HG02623 (cell line): ENCODE measurements around the gene PPP6R3.

Source experiments
- ATAC-seq: cut with Tn5 transposase; IDR thresholded peaks from one replicate; pipeline ENCODE4 v1.9.1; 2021; ENCODE audit warnings: moderate library complexity; ENCODE audit not compliant: unreplicated experiment

PPP6R3 gene

GRCh38 chr11:68661014-68661413 lies 200.5 kb downstream of the PPP6R3 start:
- no peak for ATAC-seq

GRCh38 chr11:68661697-68662603 lies 201.4 kb downstream of the PPP6R3 start:
- ATAC-seq, result no peak

DNA sequence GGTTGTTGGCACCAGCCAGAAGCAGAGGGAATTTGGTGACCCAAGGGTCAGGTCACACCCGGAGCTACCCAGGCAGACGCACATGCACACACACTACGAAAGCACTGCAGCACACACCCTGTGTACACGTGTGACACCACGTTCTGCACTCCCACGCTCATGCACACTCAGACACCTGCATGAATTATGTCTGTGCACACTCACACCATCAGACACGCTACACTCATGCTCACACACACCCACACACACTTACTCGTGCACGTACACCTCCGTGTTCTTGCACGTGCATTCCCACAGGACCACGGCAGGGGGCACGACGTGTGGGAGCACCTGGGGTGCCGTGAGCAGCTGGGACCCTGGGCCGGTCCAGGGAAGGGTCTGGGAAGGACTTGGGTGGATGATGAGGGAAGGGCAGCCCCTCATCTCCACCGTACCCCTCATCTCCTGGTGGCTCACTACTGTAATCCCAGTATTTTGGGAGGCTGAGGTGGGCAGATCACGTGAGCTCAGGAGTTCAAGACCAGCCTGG lies 203.0 kb downstream of the PPP6R3 start:
- no peak for ATAC-seq

GRCh38 chr11:68664141-68664540 lies 203.6 kb downstream of the PPP6R3 start:
- no peak for ATAC-seq

DNA sequence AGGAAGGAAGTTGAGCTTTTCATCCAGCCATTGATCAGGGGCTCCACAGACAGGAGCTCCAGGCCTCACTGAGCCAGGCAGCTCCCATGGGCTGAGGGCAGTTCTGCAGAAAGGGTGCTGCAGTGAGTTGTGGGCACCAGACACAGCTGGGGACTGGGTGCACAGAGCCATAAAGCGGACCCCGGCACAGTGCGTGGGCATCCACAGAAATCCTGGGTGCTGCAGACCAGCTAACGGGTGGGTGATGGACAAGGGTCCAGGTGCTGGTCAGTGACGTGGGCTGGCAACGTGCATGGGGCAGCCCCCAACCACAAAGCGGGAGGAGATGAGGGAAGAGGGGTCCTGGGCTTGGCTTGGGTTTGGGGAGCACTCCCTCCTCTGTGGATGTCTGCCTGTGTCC lies 204.4 kb downstream of the PPP6R3 start:
- no peak for ATAC-seq
